GM19328 (cell line): ENCODE results near the gene PLPP2.

Experiments
- ATAC-seq: cut with Tn5 transposase; IDR thresholded peaks from one replicate; pipeline ENCODE4 v1.9.1; 2021; ENCODE audit warnings: mild to moderate bottlenecking, moderate library complexity; ENCODE audit not compliant: unreplicated experiment

The PLPP2 gene

GRCh38 chr19:317710-318508, 26.7 kb upstream of the PLPP2 start:
- no peak for ATAC-seq

- no peak for ATAC-seq
Measured at GRCh38 chr19:315811-316210, 24.6 kb upstream of the PLPP2 start.

DNA sequence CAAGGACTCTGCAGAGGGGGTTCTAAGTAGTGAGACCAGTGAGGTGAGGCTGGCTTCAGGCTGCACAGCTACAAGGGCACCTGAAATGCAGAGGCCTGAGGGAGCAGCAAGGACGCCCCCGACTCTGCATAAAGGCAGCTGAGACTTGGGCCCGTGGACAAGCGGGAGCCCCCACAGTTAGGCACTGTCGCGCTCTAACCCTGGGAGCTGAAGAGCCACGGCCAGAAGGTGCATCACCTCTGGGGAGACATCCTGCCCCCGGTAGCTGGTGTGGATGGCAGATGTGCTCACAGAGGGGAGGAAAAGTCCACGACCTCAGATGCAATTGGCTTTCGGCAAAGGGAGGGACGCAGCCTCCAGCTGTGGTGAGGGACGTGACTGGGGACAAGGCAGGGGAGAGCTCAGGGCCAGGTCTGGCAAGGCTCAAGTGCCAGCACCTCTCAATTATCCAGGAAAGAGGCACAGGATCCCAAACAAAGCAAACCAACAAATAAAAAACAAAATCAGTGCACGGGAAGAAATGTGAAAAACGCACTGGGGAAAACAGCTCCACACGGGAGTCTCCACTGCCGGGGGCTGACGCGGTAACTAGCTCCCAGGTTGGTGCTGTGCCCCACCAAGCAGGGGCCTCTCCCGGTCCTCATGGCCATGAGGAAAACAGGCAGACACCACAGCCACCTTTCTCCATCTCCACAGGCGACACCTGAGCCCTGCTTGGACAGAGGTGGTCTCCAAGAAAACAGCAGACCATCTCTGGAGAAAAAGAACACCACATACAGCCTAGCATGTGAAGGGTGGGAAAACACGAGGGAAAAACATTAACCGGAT, 23.0 kb upstream of the PLPP2 start:
- ATAC-seq = no peak

- no peak for ATAC-seq
Measured at GRCh38 chr19:313169-313987, 22.2 kb upstream of the PLPP2 start.

DNA sequence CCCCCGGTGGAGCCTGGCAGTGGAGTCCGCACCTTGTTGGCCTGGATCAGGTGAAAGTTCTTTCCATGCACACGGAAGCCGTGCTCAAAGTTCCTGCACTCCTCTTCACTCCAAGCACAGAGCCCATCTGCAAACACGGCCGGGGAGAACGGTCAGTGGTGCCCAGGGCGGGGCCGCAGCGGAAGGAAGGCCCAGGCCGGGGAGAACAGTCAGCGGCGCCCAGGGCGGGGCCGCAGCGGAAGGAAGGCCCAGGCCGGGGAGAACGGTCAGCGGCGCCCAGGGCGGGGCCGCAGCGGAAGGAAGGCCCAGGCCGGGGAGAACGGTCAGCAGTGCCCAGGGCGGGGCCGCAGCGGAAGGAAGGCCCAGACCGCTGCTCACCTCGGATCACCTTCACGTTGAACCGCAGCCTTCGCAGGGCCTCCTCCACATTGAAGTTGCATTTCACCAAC, 20.6 kb upstream of the PLPP2 start:
- no peak for ATAC-seq

DNA sequence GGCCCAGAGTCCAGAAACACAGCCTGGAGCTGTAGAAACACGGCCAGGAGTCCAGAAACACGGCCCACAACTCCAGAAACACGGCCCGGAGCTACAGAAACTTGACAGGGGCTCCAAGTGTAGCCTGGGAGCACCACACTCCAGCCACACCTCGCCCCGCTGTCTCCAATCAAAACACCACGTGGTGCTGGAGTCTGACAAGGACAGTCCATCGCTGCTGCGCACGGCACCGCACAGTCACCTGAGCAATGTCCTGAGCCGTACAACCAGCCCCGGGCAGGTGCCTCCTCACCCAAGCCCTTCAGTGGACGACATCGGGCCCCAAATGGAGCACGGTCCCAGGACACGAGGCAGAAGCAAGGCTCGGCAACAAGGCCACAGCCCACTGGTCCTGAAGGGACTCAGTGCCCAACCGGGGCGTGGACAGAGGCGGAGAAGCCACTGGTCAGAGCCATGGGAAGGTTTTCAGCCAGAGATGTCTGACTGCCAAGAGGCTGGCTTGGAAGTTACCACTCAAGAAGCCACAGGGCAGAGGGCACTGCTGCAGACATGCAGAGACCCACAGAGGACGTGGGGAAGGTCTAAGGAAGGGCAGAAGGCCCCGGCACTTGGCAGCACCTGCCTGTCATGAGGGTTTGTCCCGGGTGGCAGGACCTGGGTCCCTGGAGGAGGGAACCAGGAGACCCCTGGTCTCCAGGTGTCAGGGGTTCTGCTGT, 19.7 kb upstream of the PLPP2 start:
- ATAC-seq = no peak

DNA sequence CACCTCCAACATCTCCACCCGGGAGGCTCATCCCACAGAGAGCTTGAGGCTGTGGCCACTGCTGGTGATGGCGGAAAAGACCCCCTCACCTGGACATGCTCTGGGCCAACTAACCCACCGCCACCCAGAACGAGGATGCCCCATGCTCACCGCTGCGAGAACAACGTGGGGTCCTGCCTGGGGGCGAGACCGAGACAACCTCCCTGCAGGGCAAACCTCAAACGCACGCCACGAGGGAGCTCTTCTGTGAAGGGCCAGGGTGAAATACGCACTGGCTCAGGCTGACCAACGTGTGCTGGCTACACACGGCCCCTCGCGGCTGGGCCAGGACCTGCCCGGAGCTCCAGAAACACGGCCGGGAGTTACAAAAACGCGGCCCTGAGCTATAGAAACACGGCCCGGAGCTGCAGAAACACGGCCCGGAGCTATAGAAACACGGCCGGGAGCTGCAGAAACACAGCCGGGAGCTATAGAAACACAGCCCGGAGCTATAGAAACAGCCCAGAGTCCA, 19.0 kb upstream of the PLPP2 start:
- no peak for ATAC-seq

- ATAC-seq = no peak
Measured at GRCh38 chr19:309206-309565, 18.0 kb upstream of the PLPP2 start.

- ATAC-seq = no peak
Measured at GRCh38 chr19:308471-309205, 17.4 kb upstream of the PLPP2 start.

GRCh38 chr19:307793-308420, 16.7 kb upstream of the PLPP2 start:
- no peak for ATAC-seq

DNA sequence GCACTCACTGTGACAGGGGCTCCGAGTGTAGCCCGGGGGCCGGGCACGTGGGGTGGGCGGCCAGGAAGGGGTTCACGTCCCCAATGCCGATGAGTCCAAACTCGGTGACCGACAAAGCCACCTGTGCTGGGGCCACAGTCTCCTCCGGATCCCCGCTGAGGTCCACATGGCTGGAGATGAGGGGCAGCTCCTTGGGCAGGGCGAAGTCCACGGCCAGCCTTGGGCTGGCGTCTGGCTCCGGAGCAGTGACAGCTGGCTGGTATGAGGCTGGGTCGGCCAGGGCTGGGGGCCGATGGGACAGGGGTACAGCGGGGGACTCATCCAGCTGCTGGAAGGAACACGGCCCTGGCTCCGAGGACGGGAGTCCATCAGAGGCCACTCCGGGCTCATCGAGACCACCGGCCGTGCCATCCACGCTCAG, 15.9 kb upstream of the PLPP2 start:
- ATAC-seq = no peak

DNA sequence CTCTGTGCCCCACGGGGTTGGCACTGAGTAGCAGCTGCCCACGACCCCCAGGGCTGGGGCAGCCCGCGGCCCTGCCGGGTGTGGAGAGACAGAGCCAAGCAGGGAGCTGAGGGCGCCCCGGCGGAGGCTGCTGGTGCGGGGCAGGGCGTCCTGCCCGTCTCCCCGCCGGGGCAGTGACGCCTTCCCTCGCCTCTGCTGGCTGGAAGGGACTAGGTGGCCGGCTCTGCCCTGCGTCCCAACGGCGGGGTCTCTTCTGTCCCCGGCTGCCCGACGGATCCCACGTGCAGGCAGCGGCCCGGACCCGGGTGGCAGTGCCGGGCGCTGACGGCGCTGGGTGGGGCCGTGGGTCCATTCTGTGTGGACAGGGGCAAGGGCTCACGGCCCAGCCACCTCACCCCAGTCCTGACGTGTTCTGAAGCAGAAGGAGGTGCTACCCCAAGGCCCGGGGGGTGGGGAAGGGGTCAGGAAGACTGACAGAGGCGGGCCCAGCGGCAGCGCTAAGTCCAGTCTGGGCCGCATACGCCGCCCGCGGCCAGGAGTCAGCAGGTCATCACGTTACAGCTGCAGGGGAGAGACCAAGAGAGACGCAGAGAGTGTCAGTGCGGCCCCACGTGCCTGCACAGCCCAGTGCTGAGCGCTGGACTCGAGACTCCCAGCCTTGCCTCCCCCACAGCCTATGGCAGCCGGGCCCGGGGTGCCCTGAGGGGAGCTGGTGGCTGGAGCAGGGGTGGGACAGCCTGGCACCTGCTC, 15.1 kb upstream of the PLPP2 start:
- no peak for ATAC-seq

DNA sequence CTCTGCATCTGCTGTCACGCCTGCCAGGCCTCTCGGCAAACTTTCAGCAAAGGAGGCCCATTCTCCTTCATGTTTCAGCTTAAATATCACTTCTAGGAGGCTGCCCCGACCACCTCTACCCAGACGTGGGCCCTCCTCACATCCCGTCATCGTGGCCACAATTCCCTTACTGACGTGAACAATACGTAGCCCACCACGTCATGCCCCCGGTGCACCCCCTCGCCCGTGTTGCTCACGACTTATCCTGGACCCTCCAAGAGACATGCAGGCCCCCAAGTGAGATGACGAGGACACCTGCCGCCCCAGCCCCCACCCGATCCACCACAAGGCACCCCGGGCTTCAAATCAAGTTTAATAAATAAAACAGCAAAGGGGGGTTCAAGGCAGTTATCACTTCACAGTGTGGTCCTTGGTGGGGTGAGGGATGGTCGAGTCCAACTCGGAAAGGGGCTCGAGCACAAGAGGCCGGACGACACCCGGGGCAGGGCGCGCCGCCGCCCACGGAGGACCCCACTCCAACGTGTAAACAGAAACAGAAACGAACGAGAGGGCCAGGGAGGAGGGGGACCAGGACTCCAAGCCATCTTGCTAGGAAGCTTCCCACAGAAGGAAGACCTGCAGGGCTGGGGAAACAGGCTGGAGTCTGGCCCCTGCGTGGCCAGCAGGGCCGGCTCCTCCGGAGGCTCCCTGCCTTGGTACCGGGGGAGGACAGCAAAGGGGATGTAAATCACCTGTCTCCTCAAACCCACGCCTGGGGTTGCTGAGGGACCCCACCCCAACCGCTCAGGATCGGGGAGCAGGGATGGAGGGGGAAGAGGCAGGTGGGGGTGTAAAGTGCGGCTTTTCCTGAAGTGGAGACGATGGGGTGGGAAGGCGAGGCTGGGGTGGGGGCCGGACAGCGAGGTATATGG, 14.3 kb upstream of the PLPP2 start:
- no peak for ATAC-seq

DNA sequence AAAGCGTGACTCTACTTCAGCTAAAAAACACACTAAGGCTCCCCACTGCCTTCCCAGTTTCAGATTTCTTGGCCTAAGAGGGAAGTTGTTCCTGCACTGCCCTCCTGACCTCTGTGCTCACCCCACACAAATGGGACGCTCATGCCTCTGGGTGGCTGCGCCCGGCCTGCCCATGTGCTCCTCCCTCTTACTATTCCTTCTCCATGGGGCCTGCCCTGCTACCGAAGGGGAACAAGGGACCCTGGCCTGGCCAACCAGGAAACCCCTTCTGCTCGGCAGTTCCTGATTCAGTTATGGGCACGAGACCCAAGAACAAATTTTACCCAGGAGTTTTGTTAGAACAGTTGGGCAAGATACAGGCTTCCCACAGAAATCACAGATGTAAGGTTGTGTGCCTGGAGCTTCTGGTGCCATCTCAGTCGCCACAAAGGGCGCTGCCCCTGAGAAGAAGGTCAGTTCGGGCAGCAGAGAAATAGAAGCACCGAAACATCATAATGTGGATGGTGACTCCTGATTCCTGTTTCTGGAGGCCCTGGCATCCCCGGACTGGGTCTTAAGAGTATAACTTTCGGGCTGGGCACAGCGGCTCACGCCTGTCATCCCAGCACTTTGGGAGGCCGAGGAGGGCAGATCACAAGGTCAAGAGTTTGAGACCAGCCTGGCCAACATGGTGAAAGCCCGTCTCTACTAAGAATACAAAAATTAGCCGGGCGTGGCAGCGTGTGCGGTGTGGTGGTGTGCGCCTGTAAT, 5.4 kb upstream of the PLPP2 start:
- no peak for ATAC-seq

DNA sequence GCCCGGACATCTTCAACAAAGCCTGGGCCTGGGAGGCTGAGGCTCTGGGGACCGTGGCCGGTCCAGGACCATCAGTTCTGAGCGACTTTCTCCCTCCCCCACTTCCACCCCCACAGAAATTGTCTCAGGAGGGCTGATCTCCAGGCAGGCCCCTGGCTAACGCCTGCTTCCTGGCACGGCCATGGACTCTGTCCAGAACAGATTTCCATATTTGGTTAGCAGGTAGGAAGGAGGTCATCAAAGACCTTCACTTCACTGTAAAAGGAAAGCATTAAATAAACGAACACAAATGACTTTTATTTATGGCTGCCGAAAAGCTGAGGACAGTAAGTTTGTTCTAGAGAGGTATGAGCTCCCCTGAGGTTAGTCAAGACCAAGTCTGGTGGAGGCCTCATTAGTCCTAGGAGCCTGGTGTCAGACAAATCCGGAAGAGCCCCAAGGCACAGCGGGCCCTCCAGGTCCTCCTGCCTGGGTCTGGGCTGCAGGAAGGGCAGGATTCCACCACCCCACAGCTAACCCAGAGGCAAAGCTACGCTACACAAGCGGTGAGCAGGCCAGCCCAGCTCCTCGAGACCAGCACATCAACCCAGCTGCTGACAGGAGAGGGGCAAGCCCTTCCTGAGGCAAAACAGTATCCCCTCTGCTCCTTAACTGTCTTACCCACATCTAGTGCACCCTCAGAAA, 4.6 kb upstream of the PLPP2 start:
- no peak for ATAC-seq

DNA sequence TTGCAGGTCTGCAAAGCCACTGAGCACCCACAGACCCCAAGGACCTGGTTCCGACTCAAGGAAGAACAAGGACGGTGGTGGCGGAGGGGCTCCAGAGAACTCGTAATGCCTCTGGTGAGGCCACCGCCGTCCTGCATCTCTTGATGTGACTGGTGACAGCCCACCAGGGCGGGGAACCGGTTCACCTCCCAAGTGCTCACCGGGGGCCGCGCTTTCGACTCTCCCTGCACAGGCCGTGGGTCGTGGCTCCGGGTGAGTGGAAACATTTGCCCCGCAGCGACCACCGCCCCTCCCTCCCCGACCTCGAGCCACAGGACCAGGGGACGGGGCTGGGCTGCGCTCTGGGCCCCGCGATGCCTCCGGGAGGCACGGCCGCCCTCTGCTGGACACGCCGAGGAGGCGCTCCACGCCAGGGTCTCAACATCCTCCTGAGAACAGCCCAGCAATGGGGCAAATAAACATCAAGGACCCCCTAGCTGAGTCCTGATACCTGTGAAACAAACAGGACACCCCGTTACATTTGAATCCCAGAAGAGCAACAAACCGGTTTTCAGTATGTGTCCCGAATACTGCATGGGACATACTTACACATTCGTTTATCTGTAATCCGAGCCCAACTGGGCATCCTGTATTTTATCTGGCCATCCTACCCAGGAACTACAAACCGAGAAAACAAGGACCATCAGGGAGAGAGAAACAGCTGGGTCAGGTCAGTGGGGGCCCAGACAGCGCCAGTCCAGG, 3.9 kb upstream of the PLPP2 start:
- ATAC-seq = no peak
